ENCODE data around the gene MEX3A.
A peak's percentile ranks its signal among the peaks of the same experiment; 100 is the strongest.
"Not testable (repeated sequence)": the region's sequence is repeated elsewhere in the genome, so short reads cannot be mapped to it uniquely, and the experiment has no call there.

MEX3A gene, protein sequence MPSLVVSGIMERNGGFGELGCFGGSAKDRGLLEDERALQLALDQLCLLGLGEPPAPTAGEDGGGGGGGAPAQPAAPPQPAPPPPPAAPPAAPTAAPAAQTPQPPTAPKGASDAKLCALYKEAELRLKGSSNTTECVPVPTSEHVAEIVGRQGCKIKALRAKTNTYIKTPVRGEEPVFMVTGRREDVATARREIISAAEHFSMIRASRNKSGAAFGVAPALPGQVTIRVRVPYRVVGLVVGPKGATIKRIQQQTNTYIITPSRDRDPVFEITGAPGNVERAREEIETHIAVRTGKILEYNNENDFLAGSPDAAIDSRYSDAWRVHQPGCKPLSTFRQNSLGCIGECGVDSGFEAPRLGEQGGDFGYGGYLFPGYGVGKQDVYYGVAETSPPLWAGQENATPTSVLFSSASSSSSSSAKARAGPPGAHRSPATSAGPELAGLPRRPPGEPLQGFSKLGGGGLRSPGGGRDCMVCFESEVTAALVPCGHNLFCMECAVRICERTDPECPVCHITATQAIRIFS

DNA sequence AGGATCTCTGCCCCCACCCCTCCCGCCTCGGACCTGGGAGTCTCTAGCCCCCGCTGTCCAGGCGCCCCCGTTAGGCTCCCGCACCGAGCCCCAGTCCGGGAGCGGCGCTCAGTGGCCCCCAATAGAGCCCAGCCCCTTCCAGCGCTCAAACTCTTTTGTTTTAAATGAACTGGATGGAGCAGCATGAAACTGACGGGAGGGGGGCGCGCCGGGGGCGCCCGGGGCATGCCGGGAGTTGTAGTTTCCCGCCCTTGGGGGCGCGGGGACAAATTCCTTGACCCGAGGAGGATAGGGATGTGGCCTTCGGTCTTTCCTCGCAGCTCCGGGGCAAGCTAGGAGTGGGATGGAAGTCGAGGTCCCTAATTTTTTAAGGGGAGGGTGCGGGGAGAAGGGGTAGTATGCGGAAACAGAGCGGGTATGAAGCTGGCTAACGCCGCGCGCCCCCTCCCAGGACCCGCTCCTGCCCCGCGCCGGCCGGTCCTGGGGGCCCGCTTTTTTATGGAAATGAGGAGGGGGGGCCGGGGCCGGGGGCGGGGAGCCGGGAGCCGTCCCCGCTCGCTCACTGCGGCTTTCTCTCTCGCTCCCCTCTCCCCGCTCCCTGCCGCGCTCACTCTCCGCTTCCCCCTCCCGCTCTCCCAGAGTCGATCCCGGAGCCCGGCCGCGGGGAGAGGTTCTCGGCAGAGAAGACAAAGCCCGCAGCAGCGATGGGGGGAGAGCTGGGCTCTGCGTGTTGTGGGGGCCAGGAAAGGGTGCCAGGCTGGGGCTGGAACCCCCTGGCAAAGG, at the start of gene MEX3A:
TSS of gene MEX3A (minus strand) at position 157 of the 783 bp plus-strand sequence. CDS start 467 bp downstream, outside the sequence.
- DNase-seq: peak; percentile 52

DNA sequence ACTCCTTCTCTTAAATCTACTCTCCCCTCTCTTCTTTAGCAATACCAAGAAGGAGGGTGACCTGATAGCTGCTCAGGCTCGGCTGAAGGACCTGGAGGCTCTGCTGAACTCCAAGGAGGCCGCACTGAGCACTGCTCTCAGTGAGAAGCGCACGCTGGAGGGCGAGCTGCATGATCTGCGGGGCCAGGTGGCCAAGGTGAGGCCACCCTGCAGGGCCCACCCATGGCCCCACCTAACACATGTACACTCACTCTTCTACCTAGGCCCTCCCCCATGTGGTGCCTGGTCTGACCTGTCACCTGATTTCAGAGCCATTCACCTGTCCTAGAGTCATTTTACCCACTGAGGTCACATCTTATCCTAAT, 48.3 kb upstream of the MEX3A start:
- no peak for DNase-seq

DNA sequence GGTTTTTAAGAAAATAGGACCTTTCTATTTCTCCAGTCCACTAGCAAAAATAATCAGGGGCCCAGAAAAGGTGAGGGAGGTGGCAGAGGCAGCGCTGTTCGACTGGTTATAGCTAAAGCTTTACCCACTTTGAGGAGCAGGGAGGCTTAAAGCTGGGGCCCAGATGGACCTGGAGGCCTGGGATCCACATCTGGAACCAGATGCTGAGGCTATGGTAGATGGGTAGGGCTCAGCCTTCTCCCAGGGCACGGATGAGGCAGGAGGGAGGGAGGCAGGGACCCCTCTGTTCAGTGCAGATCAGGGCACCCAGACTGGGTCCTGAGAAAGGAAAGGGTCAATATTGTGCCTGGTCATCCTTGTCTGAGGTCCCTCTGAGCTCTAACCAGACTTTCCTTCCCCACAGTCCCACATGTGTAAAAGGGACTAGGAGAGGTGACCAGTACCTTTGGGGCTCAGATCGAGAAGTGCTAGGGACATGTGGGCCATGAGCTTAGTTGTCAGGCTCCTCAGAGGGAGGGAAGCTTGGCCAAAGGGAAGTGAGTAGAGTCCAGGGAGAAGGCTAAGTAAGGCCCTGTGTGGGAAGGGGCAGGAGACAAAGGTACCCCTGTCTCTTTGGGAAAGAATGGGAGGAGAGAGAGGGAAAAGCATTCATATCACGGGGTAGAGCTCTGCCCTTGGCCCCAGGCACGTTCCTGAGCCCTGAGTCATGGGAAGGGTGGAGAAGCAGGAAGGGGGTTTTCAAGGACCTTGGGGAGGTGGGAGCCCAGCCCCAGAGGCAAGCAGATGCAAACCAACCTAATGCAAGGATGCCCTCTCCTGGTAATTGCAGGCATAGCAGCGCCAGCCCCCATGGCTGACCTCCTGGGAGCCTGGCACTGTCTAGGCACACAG, 47.7 kb upstream of the MEX3A start:
- DNase-seq: peak; percentile 87

DNA sequence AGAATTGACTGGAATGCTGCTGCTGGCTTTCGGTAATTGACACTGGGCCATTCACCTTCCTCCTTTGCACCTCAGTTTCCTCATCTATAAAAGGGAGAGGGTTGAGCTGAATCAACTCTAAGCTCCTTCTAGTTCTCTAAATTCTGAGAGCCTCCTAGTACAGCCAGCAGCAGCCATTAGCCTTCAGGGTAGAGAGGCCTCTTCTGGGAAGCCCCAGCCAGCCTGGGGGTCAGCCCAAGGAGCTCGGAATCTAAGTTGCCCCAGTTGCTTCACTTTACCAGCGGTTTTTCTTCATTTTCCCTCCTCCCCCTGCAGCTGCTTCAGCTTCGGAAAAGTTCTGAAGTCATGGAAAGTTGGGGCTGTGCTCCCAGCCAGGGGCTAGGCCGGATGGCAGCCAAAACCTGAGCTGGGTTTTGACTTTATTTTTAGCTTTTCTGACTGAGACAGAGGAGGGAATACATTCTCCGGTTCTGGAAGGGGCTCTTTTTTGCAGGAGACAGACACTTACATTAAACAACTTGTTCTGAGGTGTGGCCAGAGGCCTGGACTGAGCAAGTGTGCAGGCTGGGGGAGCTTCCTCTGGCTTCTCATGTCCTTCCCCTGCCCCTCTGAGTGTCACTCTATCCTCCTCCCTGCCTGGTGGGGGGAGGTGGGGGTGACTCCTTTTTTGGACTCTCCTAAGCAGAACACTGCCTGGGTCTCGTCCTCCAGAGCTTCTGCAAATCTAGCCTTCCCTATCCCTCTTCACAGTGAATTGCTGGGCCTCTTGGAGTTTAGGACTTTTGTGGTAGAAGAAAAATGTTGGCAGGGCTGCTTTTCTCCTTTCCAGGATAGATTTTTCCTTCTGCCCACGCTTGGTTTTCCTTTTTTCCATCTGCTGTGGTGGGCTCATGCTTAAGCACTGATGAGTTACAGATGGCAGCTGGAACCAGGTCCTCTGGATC, 46.7 kb upstream of the MEX3A start:
- no peak for DNase-seq

DNA sequence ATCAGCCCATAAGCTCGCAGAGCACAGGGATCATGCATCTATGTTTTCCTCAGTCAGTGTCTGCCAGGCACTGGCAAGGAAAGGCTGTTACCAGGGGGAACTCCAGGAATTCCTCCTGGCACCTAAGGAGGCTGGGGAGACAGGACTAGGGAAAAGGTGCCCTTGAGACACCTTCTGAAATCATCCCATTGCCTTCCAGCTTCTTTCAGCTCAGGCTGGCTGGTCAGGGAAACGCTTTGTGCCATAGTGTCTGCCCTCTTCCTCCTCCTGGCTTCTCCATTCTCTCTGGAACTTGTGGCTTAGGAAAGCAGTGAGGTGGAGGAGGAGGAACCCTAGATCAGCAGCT, 46.0 kb upstream of the MEX3A start:
- DNase-seq: no peak

DNA sequence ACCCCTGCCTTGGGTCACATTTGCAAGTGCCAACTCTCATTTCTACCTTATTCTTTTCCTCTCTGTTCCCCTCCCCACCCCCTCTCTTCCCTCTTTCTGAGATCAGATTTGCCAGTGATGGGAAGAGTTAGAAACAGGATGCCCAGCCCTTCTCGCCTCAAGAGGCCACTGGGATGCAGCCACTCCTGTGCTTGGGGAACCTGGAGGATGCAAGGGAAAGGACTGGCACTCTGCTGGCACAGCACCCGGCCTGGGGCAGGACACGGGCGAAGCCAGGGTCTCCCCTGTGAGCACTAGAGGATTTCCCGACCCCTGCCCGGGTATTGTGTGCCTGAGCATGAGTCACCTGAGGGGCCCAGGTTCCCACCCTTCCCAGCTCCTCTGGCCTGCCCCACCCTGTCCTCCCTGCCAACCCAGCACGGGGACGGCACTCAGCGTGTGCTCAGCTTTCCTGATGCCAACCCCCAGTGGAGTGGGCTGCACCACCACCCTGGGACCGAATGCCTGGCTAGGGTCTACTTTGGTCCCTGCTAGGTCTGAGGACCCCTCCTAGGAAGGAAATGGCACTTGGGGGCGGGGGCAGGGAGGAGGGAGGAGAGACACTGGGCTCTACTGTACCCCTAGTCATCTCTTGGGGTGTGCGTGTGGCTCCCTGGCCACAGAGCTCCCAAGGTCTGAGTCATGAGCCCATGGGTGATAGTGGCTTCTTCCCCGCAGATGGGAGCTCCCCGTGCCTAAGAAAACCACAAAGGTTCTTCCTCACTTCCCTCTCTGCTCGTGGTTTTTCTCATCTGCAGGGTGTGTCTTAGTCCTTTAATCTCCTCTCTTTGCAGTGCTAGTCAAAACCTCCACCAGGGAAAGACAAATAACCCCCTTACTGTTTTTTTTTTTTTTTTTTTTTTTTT, 44.6 kb upstream of the MEX3A start:
- DNase-seq: peak; percentile 75

DNA sequence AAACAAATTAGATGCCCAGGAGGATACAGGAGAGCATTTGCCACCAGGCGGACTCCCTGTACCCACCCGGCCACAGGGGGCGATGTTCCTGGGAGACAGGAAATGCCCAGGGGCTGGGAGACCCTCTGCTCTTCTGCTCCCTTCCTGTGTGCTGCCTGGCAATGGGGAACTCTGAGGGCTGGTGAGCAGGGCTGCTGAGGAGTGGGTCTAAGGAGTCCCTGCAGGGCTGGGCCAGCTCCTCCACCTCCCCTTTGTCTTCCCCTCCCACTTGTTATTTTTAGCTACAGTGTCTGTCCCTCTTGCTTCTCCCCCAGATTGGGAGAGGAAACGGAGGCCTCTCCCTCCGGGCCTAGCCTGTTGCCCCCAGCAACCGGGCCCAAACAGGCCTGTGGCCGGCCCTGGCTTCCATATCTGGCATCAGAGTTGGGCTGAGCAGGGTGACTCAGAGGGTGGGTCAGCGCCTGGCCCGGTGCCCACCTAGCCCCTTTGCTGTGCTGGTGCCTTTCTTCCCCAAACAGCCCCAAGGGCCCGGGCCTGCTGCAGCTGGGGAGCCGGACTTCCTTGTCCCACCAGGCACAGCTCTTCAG, 43.9 kb upstream of the MEX3A start:
- peak; percentile 63 for DNase-seq

DNA sequence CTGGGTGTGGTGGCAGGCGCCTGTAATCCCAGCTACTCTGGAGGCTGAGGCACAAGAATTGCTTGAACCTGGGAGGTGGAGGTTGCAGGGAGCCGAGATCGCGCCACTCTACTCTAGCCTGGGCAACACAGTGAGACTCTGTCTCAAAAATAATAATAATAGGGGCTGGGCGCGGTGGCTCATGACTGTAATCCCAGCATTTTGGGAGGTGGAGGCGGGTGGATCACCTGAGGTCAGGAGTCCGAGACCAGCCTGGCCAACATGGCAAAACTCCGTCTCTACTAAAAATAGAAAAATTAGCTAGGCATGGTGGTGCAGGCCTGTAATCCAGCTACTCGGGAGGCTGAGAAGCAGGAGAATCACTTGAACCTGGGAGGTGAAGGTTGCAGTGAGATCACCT, 43.3 kb upstream of the MEX3A start:
- DNase-seq: not testable (repeated sequence)

DNA sequence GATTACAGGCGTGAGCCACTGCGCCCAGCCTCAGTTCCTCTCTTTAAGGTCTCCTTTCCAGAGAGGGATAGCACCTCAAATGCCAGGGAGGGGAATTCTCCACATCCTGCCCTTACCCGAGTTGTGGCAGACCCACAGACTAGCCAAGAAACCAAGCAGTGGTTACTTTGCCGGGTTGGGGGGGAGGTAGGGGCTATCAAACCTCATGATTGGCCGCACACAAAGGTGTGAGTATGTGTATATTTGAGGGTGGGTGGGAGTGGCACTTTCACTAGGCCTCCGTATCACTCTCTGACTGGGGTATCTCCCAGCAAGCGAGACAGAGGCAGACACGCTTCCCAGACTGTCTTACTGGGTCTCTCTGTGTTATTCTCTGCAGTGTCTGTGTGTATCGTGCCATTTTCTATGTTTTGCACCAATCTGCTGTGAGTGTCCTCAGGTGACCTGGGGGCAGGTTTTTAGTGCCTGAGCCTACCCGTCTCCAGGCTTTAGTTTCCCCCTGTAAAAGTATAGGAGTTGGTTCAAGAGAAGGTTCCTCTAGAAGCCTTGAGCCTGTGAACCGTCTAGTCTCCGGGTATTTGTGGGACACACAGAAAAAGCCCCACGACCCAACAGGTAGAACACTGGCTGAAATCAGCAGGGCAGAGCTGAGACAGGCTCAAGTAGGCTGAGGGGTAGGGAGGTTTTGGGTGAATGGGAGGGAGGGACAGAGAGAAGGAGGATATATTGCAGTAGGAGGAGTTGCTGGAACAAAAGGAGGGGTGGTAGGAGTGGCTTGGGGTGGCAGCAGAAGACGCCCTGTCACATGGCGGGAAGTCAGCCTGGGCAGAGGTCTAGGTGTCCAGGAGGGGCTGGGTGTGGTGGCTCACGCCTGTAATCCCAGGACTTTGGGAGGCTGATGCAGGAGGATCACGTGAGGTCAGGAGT, 42.6 kb upstream of the MEX3A start:
- DNase-seq: no peak

DNA sequence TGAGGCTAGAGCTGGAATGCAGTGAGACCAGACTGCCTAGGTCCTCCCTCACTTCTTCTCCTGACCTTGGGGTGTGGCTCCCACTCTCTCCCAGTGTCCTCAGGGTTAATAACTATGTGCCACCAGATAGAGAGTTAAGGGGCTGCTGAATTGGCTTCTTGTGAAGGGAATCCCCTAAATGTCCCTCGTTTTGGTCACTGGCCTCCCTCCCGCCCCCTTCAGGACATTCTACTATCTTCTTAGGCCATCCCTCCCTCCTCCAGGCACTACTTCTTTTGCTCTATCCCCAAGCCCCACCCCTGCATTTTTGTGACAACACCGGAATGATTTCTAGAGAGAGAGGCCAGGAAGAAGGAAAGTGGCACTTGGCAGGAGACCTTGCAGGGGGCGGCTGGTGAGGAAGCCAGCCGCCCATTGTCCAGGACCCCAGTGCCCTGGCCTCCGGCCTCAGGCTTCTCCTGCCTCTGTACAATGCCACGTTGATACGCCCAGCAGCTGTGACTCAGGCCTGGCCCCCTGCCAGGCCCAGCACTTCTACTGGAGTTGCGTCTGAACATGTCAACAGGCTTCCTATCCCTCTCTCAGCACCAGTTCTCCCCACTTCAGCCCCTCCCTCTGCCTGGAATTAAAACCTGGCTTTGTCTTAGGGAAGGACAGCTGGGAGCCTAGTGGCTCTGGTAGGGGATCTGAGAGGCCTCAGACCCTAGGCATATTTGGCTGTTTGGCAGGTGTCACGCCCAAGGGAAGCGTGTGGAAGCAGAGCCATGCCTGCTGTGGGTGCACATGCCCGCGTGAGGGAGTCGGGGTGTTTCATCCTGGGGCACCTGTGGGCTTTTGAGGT, 41.3 kb upstream of the MEX3A start:
- DNase-seq: peak; percentile 60

DNA sequence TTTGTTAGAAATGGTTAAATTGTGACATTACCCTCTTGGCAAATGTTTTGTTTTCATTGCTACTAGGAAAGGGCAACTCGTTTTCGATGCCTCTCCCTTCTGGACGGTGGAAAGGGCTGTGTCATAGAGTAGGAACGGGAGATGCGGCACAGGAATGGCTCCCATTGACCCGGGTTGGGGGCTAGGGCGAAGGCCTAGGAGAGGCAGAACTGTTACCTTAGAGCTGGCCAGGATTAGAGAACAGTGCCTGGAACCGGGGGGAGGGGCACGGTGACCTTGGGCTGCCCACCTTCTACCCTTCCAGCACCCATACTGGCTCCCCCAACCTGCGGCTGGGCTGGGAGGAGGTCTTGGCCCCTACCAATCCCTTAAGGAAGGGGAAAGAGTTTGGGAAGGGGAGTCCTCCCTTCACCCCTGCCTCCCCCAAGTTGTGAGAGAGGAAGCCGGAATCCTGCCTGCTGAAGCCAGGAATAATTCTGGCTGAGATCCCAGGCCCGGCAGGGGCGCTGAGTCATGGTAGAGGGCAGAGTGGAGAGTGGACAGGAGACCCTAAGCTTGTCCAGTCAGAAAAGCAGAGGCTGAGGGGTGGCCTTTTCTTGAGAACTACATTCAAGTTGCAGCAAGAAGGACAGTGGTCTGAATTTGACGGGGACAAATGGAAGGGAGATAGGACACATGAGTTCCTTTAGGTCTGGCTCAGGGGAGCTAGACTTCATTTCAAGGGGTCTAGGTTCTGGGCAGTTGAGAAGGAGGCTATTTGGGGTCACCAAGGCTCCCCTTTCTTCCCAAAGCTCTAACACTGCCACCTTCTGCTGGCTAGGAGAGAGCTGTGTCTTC, 40.5 kb upstream of the MEX3A start:
- no peak for DNase-seq

DNA sequence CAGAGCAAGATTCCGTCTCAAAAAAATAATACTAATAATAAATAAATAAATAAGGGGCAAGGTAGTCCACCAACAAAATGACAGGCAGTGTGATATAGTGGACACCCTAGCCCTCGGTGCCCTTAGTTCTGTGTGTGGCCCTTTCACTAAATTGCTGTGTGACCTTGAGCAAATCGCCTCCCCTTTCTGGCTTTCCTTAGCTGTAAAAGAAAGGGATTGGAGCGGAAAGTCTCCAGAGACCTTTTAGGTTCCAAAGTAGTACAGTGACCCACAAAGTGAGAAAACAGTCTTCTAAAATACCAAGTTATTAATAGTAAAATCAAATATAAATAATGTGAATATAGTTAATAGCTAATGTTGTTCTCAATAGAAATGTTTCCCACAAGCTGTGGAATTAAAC, 39.8 kb upstream of the MEX3A start:
- no peak for DNase-seq

DNA sequence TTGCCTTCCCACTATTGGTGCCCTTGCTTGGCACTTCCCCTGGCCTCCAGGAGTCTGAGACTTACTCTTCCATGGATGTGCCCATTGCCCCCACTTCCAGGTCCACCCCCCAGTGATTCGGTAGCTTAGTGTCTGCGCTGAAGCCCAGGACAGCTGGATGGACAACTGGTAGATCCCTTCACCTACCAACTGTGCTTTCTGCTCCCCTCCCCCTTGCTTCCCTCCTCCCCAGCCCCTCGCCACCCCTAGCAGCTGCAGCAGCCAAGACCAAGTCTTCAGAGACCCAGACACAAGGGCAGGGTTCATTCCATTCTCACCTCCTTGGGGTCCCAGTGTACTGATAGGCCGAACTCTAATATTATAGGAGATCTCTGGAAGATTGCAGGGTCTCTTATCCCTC, 39.2 kb upstream of the MEX3A start:
- no peak for DNase-seq

DNA sequence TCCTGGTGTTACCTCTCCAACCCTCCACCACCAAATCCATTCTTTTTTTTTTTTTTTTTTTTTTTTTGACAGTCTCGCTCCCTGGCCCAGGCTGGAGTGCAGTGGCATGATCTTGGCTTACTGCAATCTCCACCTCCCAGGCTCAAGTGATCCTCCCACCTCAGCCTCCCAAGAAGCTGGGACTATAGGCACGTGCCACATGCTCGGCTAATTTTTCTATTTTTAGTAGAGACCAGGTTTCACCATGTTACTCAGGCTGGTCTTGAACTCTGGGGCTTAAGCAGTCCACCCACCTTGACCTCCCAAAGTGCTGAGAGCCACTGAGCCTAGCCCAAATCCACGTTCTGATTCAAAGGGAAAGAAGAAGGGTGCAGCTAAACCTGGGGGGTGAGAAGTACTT, 38.7 kb upstream of the MEX3A start:
- not testable (repeated sequence) for DNase-seq

DNA sequence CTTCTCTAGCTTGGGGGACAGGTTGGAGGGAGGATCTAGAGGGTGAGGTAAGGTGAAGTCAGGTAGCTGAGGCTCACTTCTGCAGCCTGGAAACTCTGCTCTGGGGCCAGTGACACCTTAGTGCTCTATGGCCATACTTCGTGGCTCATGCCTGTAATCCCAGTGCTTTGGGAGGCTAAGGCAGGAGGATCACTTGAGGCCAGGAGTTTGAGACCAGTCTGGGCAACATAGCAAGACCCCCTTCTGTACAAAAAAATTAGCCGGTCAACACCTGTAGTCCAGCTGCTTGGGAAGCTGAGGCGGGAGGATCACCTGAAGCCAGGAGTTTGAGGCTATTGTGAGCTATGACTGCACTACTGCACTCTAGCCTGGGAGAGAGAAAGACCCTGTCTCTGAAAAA, 38.1 kb upstream of the MEX3A start:
- no peak for DNase-seq

DNA sequence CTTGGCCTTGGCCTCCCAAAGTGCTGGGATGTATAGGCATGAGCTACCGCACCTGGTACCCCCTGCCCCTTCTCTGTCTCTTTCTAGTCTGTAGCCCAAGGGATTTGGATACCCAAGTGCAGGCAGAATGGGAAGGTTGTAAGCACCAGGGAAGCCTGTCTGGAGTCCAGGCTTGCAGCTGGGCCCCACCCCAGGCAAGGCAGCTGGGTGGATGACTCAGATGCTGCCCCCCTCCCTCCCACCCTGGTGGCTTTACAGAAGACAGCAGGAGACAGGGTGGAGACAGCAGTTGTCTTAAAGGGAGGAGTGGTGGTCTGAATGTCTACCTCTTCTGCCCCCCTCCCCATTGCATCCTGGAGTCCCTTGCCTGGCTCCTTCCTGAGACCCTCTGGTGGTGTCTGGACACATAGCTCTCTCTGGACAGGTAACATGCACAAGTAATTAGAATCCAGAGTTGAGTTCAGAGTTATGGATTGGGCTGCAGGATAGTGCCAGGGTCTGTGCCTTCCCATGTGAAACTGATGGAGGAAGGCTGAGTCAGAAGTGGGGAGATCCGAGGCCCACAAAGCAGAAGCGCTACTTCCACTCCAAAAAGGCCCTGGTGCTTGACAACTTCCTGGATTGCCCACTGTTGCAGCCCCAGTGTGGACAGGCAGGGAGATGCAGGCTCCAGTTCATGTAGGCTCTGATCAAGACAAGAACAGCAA, 37.4 kb upstream of the MEX3A start:
- no peak for DNase-seq
